HG02938 (cell line): ENCODE data around the gene MKRN1.
"Not testable (repeated sequence)": the region's sequence is repeated elsewhere in the genome, so short reads cannot be mapped to it uniquely, and the experiment has no call there.

ENCODE experiments used
- ATAC-seq: cut with Tn5 transposase; IDR thresholded peaks from one replicate; pipeline ENCODE4 v1.9.1; 2021; ENCODE audit warnings: mild to moderate bottlenecking, moderate library complexity; ENCODE audit not compliant: unreplicated experiment

The MKRN1 gene

GRCh38 chr7:140485500-140486265, 6.4 kb upstream of the MKRN1 start:
- ATAC-seq: no peak

GRCh38 chr7:140484951-140485499, 5.7 kb upstream of the MKRN1 start:
- ATAC-seq: no peak

GRCh38 chr7:140484479-140484878, 5.2 kb upstream of the MKRN1 start:
- ATAC-seq: no peak

- peak; percentile 9 for ATAC-seq
Measured at GRCh38 chr7:140479739-140480084, 407 bp upstream of the MKRN1 start.

GRCh38 chr7:140478246-140479061, 851 bp downstream of the MKRN1 start:
- ATAC-seq: peak; percentile 25

GRCh38 chr7:140476698-140477261, 2.5 kb downstream of the MKRN1 start:
- ATAC-seq: no peak

- ATAC-seq: no peak
Measured at GRCh38 chr7:140475747-140476333, 3.5 kb downstream of the MKRN1 start.

- ATAC-seq: no peak
Measured at GRCh38 chr7:140463111-140463510, 16.2 kb downstream of the MKRN1 start.

- ATAC-seq: no peak
Measured at GRCh38 chr7:140458916-140459315, 20.4 kb downstream of the MKRN1 start.

- no peak for ATAC-seq
Measured at GRCh38 chr7:140458201-140458600, 21.1 kb downstream of the MKRN1 start.

GRCh38 chr7:140456551-140457051, 22.7 kb downstream of the MKRN1 start:
- no peak for ATAC-seq

- no peak for ATAC-seq
Measured at GRCh38 chr7:140455743-140456142, 23.6 kb downstream of the MKRN1 start.

- ATAC-seq: no peak
Measured at GRCh38 chr7:140454657-140455015, 24.7 kb downstream of the MKRN1 start.

GRCh38 chr7:140453785-140454656, 25.3 kb downstream of the MKRN1 start:
- not testable (repeated sequence) for ATAC-seq

GRCh38 chr7:140453273-140453672, 26.0 kb downstream of the MKRN1 start:
- ATAC-seq: no peak

GRCh38 chr7:140451716-140452115, 27.6 kb downstream of the MKRN1 start:
- no peak for ATAC-seq

- ATAC-seq: no peak
Measured at GRCh38 chr7:140448781-140449480, 30.4 kb downstream of the MKRN1 start.

- ATAC-seq: no peak
Measured at GRCh38 chr7:140447841-140448240, 31.5 kb downstream of the MKRN1 start.

GRCh38 chr7:140446467-140446866, 32.8 kb downstream of the MKRN1 start:
- no peak for ATAC-seq

GRCh38 chr7:140441519-140441918, 37.8 kb downstream of the MKRN1 start:
- no peak for ATAC-seq
